Measurements from ENCODE around the gene CRYBA4. TPM values are rescaled to one million over a fixed set of nuclear protein-coding genes. Genes with fewer than 3 reads are reported as not detected.

The CRYBA4 gene
- total RNA-seq, 1 experiment from 2014 or later: not detected

DNA sequence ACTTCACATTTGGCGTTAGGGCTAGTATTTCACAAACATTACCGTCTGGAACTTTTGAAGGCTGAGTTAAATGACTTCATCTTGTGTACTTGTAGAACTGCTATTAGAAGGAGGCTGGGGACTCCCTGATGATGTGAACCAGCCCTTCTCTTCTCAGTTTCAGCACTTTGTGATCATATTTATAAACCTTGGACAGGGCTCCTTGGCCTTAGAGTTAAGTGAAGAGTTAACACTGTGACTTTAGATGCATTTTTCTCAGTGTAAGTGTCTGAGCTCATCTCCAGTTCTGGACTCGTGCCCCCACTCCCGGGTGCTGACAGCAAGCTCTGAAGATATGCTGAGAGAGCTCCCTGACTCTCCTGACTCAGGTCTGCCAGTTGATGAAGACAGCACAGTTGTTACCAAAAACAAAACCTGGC, 44.1 kb downstream of the CRYBA4 start:
- Histone ChIP-seq H3K27me3 (replicated peaks; ENCODE audit: insufficient read depth, low read depth, low read length, poor library complexity) (no peaks in the 10 kb centered on the region), H3K36me3 (ENCODE audit: insufficient read depth, low read length, poor library complexity, severe bottlenecking) (no peaks in the 10 kb centered on the region), H3K9me3 (ENCODE audit: low read depth, low read length, poor library complexity, severe bottlenecking) (no peaks in the 10 kb centered on the region), H3K4me1 (ENCODE audit: insufficient read depth, low read length, poor library complexity, severe bottlenecking) (no peaks in the 10 kb centered on the region), H3K4me3 (ENCODE audit: low read depth, low read length, poor library complexity, severe bottlenecking) (no peak overlapping the region), H3K27ac (ENCODE audit: low read depth, low read length, poor library complexity, severe bottlenecking) (no peak overlapping the region)
- DNase-seq (ENCODE audit: low spot score): no peak
- intact Hi-C loops (cut with micrococcal nuclease; ENCODE audit: unreplicated experiment): no loop called here
- CTCF ChIA-PET: interaction anchor here (0.5 to 1.0 kb wide), 3 partner anchors 182 to 301 kb away, joined by 3 to 8 read pairs (median 4); partner anchors contain the start of genes HPS4 and SRRD
- BruUV-seq (replicated peaks): no TSS peak
- POLR2A ChIA-PET (ENCODE audit: low non-redundant PET): no interaction called here
- TF ChIP-seq EZH2 (IDR thresholded peaks at IDR 0.05; ENCODE audit: borderline replicate concordance, low read depth, low read length, poor library complexity, severe bottlenecking): no peak
- TF ChIP-seq, protein P1, sequence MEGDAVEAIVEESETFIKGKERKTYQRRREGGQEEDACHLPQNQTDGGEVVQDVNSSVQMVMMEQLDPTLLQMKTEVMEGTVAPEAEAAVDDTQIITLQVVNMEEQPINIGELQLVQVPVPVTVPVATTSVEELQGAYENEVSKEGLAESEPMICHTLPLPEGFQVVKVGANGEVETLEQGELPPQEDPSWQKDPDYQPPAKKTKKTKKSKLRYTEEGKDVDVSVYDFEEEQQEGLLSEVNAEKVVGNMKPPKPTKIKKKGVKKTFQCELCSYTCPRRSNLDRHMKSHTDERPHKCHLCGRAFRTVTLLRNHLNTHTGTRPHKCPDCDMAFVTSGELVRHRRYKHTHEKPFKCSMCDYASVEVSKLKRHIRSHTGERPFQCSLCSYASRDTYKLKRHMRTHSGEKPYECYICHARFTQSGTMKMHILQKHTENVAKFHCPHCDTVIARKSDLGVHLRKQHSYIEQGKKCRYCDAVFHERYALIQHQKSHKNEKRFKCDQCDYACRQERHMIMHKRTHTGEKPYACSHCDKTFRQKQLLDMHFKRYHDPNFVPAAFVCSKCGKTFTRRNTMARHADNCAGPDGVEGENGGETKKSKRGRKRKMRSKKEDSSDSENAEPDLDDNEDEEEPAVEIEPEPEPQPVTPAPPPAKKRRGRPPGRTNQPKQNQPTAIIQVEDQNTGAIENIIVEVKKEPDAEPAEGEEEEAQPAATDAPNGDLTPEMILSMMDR (conservative IDR thresholded peaks at IDR 0.05; ENCODE audit: low read depth, low read length): no peak

DNA sequence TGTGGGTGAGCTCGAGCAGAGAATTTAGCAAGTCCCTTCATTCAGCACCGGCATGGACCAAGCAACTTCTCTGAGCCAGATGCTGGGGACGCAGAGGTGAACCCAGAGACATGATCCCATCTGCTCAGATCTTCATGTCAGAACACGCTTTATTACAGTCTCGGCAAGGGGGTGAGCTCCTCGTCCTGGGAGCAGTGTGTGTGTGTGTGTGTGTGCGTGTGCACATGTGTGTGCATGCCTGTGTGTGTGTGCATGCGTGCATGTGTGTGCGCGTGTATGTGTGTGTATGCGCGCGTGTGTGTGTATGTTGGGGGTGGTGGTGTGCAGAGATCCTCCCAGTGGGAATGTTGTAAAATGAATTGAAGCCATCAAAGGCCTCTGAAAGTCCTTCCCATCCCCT, 45.4 kb downstream of the CRYBA4 start:
- Histone ChIP-seq H3K27me3 (replicated peaks; ENCODE audit: insufficient read depth, low read depth, low read length, poor library complexity) (no peaks in the 10 kb centered on the region), H3K4me3 (ENCODE audit: low read depth, low read length, poor library complexity, severe bottlenecking) (no peak overlapping the region), H3K9me3 (ENCODE audit: low read depth, low read length, poor library complexity, severe bottlenecking) (no peaks in the 10 kb centered on the region), H3K4me1 (ENCODE audit: insufficient read depth, low read length, poor library complexity, severe bottlenecking) (peaks cover 5% of the 10 kb centered on the region), H3K36me3 (ENCODE audit: insufficient read depth, low read length, poor library complexity, severe bottlenecking) (no peaks in the 10 kb centered on the region), H3K27ac (ENCODE audit: low read depth, low read length, poor library complexity, severe bottlenecking) (no peak overlapping the region)
- TF ChIP-seq, protein P1 (conservative IDR thresholded peaks at IDR 0.05; ENCODE audit: low read depth, low read length): no peak
- TF ChIP-seq EZH2 (IDR thresholded peaks at IDR 0.05; ENCODE audit: borderline replicate concordance, low read depth, low read length, poor library complexity, severe bottlenecking): no peak
- ChIA-PET POLR2A (ENCODE audit: low non-redundant PET) (no interaction called here), CTCF (interaction anchor here (0.5 kb wide), 1 partner anchor 37 kb away, joined by 5 read pairs; no protein-coding TSS in a partner anchor)
- intact Hi-C loops (cut with micrococcal nuclease; ENCODE audit: unreplicated experiment): no loop called here
- no peak for DNase-seq (ENCODE audit: low spot score)
- no TSS peak for BruUV-seq (replicated peaks)

DNA sequence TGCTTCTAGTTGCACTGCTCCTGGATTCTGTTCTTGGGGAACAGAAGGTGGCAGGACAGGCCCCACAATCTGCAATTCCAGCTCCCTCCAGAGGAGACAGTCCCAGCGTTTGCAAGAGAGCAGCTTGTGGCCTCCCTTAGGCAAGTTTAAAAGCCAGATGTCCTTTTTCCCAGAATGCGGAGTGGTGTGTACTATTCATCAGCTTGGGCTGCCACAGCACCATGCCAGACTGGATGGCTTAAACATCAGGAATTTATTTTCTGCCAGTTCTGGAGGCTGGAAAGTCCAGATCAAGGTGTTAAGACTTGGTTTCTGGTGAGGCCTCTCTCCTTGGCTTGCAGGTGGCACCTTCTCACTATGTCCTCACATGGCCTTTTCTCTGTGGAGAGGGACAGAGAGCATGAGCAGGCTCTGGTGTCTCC, 47.3 kb downstream of the CRYBA4 start:
- no peak overlapping the region for H3K4me3 ChIP-seq (ENCODE audit: low read depth, low read length, poor library complexity, severe bottlenecking)
- no TSS peak for BruUV-seq (replicated peaks)
- H3K27ac ChIP-seq (ENCODE audit: low read depth, low read length, poor library complexity, severe bottlenecking): no peak overlapping the region
- ChIA-PET CTCF (no interaction called here), POLR2A (ENCODE audit: low non-redundant PET) (no interaction called here)
- no peaks in the 10 kb centered on the region for H3K27me3 ChIP-seq (replicated peaks; ENCODE audit: insufficient read depth, low read depth, low read length, poor library complexity)
- intact Hi-C loops (cut with micrococcal nuclease; ENCODE audit: unreplicated experiment): no loop called here
- peaks cover 8% of the 10 kb centered on the region for H3K4me1 ChIP-seq (ENCODE audit: insufficient read depth, low read length, poor library complexity, severe bottlenecking)
- H3K9me3 ChIP-seq (ENCODE audit: low read depth, low read length, poor library complexity, severe bottlenecking): no peaks in the 10 kb centered on the region
- TF ChIP-seq, protein P1 (conservative IDR thresholded peaks at IDR 0.05; ENCODE audit: low read depth, low read length): peak; percentile 43
- no peak for TF ChIP-seq EZH2 (IDR thresholded peaks at IDR 0.05; ENCODE audit: borderline replicate concordance, low read depth, low read length, poor library complexity, severe bottlenecking)
- H3K36me3 ChIP-seq (ENCODE audit: insufficient read depth, low read length, poor library complexity, severe bottlenecking): no peaks in the 10 kb centered on the region
- peak; percentile 54 for DNase-seq (ENCODE audit: low spot score)
